ENCODE results near the gene FIBIN.

The FIBIN gene

GRCh38 chr11:26993965-26994457 is at the start of gene FIBIN:
FIBIN (plus strand) TSS chr11:26994112; CDS start chr11:26994527, 415 bp downstream.
- Mint-ChIP-seq H3K27me3 (no peaks in the 10 kb centered on the region), H3K9me3 (no peaks in the 10 kb centered on the region), H3K36me3 (no peaks in the 10 kb centered on the region), H3K27ac (no peak within 1 kb of the TSS), H3K4me3 (no peak within 1 kb of the TSS), H3K4me1 (no peaks in the 10 kb centered on the region)
- peak; percentile 36 for ATAC-seq

- Mint-ChIP-seq H3K4me1 (no peaks in the 10 kb centered on the region), H3K36me3 (no peaks in the 10 kb centered on the region), H3K27ac (no peak overlapping the region), H3K27me3 (no peaks in the 10 kb centered on the region), H3K9me3 (no peaks in the 10 kb centered on the region), H3K4me3 (no peak overlapping the region)
- no peak for ATAC-seq
These were observed 48.8 kb upstream of the FIBIN start for GRCh38 chr11:26944866-26945664.

- H3K27ac Mint-ChIP-seq: no peak overlapping the region
- H3K9me3 Mint-ChIP-seq: no peaks in the 10 kb centered on the region
- no peaks in the 10 kb centered on the region for H3K27me3 Mint-ChIP-seq
- H3K4me3 Mint-ChIP-seq: no peak overlapping the region
- no peaks in the 10 kb centered on the region for H3K4me1 Mint-ChIP-seq
- ATAC-seq: no peak
- no peaks in the 10 kb centered on the region for H3K36me3 Mint-ChIP-seq
These were observed 47.6 kb upstream of the FIBIN start for GRCh38 chr11:26946257-26946716.

GRCh38 chr11:26947379-26947844 is 46.5 kb upstream of the FIBIN start:
- Mint-ChIP-seq H3K9me3 (no peaks in the 10 kb centered on the region), H3K36me3 (no peaks in the 10 kb centered on the region), H3K4me3 (no peak overlapping the region), H3K4me1 (no peaks in the 10 kb centered on the region), H3K27me3 (no peaks in the 10 kb centered on the region), H3K27ac (no peak overlapping the region)
- ATAC-seq: no peak

GRCh38 chr11:26947904-26948639 is 45.8 kb upstream of the FIBIN start:
- H3K9me3 Mint-ChIP-seq: no peaks in the 10 kb centered on the region
- H3K4me1 Mint-ChIP-seq: no peaks in the 10 kb centered on the region
- no peaks in the 10 kb centered on the region for H3K36me3 Mint-ChIP-seq
- no peak for ATAC-seq
- no peak overlapping the region for H3K4me3 Mint-ChIP-seq
- H3K27me3 Mint-ChIP-seq: no peaks in the 10 kb centered on the region
- no peak overlapping the region for H3K27ac Mint-ChIP-seq

GRCh38 chr11:26948881-26949280 is 45.0 kb upstream of the FIBIN start:
- no peaks in the 10 kb centered on the region for H3K4me1 Mint-ChIP-seq
- H3K36me3 Mint-ChIP-seq: no peaks in the 10 kb centered on the region
- H3K27ac Mint-ChIP-seq: no peak overlapping the region
- no peaks in the 10 kb centered on the region for H3K27me3 Mint-ChIP-seq
- no peaks in the 10 kb centered on the region for H3K9me3 Mint-ChIP-seq
- H3K4me3 Mint-ChIP-seq: no peak overlapping the region
- no peak for ATAC-seq

GRCh38 chr11:26949846-26950245 is 44.1 kb upstream of the FIBIN start:
- no peaks in the 10 kb centered on the region for H3K4me1 Mint-ChIP-seq
- no peaks in the 10 kb centered on the region for H3K36me3 Mint-ChIP-seq
- H3K4me3 Mint-ChIP-seq: no peak overlapping the region
- H3K27me3 Mint-ChIP-seq: no peaks in the 10 kb centered on the region
- no peak overlapping the region for H3K27ac Mint-ChIP-seq
- ATAC-seq: no peak
- H3K9me3 Mint-ChIP-seq: no peaks in the 10 kb centered on the region

GRCh38 chr11:26950260-26950719 is 43.6 kb upstream of the FIBIN start:
- Mint-ChIP-seq H3K4me1 (no peaks in the 10 kb centered on the region), H3K27ac (no peak overlapping the region), H3K27me3 (no peaks in the 10 kb centered on the region), H3K4me3 (no peak overlapping the region), H3K9me3 (no peaks in the 10 kb centered on the region), H3K36me3 (no peaks in the 10 kb centered on the region)
- no peak for ATAC-seq

GRCh38 chr11:26951809-26952515 is 42.0 kb upstream of the FIBIN start:
- H3K36me3 Mint-ChIP-seq: no peaks in the 10 kb centered on the region
- no peak for ATAC-seq
- no peaks in the 10 kb centered on the region for H3K4me1 Mint-ChIP-seq
- no peak overlapping the region for H3K4me3 Mint-ChIP-seq
- H3K27ac Mint-ChIP-seq: no peak overlapping the region
- no peaks in the 10 kb centered on the region for H3K27me3 Mint-ChIP-seq
- no peaks in the 10 kb centered on the region for H3K9me3 Mint-ChIP-seq

GRCh38 chr11:26953770-26954392 is 40.0 kb upstream of the FIBIN start:
- no peak overlapping the region for H3K4me3 Mint-ChIP-seq
- H3K27ac Mint-ChIP-seq: no peak overlapping the region
- H3K36me3 Mint-ChIP-seq: no peaks in the 10 kb centered on the region
- H3K9me3 Mint-ChIP-seq: no peaks in the 10 kb centered on the region
- no peaks in the 10 kb centered on the region for H3K4me1 Mint-ChIP-seq
- ATAC-seq: no peak
- H3K27me3 Mint-ChIP-seq: no peaks in the 10 kb centered on the region

GRCh38 chr11:26958005-26958701 is 35.8 kb upstream of the FIBIN start:
- Mint-ChIP-seq H3K9me3 (no peaks in the 10 kb centered on the region), H3K27ac (no peak overlapping the region), H3K4me3 (no peak overlapping the region), H3K4me1 (no peaks in the 10 kb centered on the region), H3K36me3 (no peaks in the 10 kb centered on the region), H3K27me3 (no peaks in the 10 kb centered on the region)
- ATAC-seq: no peak

GRCh38 chr11:26958702-26959049 is 35.2 kb upstream of the FIBIN start:
- no peaks in the 10 kb centered on the region for H3K27me3 Mint-ChIP-seq
- H3K4me1 Mint-ChIP-seq: no peaks in the 10 kb centered on the region
- no peaks in the 10 kb centered on the region for H3K36me3 Mint-ChIP-seq
- H3K9me3 Mint-ChIP-seq: no peaks in the 10 kb centered on the region
- H3K4me3 Mint-ChIP-seq: no peak overlapping the region
- ATAC-seq: no peak
- no peak overlapping the region for H3K27ac Mint-ChIP-seq

GRCh38 chr11:26960281-26960680 is 33.6 kb upstream of the FIBIN start:
- no peak for ATAC-seq
- Mint-ChIP-seq H3K36me3 (no peaks in the 10 kb centered on the region), H3K4me1 (no peaks in the 10 kb centered on the region)

GRCh38 chr11:26963764-26964163 is 30.1 kb upstream of the FIBIN start:
- Mint-ChIP-seq H3K9me3 (no peaks in the 10 kb centered on the region), H3K36me3 (no peaks in the 10 kb centered on the region), H3K4me1 (no peaks in the 10 kb centered on the region)

More at GRCh38 chr11:26960281-26960680, 33.6 kb upstream of the FIBIN start:
- H3K27me3 Mint-ChIP-seq: no peaks in the 10 kb centered on the region
- H3K27ac Mint-ChIP-seq: no peak overlapping the region
- H3K9me3 Mint-ChIP-seq: no peaks in the 10 kb centered on the region
- H3K4me3 Mint-ChIP-seq: no peak overlapping the region

More at GRCh38 chr11:26963764-26964163, 30.1 kb upstream of the FIBIN start:
- ATAC-seq: no peak
- Mint-ChIP-seq H3K4me3 (no peak overlapping the region), H3K27ac (no peak overlapping the region), H3K27me3 (no peaks in the 10 kb centered on the region)
